SU-DHL-6 (cell line): Measurements from ENCODE around the gene TAPT1.

Experiments
- H2AFZ ChIP-seq: fragments of 200-600 bp; sonication (generic); 2 replicates; pipeline ENCODE4 v1.6.1; 2014; ENCODE audit warnings: low read depth, mild to moderate bottlenecking, moderate library complexity, mixed read lengths, antibody characterized with exemption, low read length; ENCODE audit not compliant: severe bottlenecking
- H3F3A ChIP-seq: fragments of 200-600 bp; shearing (Covaris generic); 2 replicates; pipeline ENCODE4 v1.6.0; 2016; ENCODE audit warnings: antibody characterized with exemption, mild to moderate bottlenecking; ENCODE audit not compliant: insufficient read depth
- H3K27ac ChIP-seq: fragments of 200-600 bp; sonication (generic); 2 replicates; pipeline ENCODE4 v1.5.1; 2016; ENCODE audit warnings: low read depth, mild to moderate bottlenecking, low read length, moderate library complexity, mixed read lengths
- H3K27me3 ChIP-seq: fragments of 200-600 bp; sonication (generic), shearing (Covaris generic); 2 replicates; pipeline ENCODE4 v1.6.0; 2014; ENCODE audit warnings: mild to moderate bottlenecking, low read length
- H3K36me3 ChIP-seq: fragments of 200-600 bp; sonication (generic); 2 replicates; pipeline ENCODE4 v1.6.1; 2014; ENCODE audit warnings: mild to moderate bottlenecking, low read length, mixed read lengths
- H3K4me2 ChIP-seq: fragments of 300-600, 200-600 bp; shearing (Covaris generic), sonication (generic); 2 replicates; pipeline ENCODE4 v1.6.0; 2014; ENCODE audit warnings: low read length, low read depth, mild to moderate bottlenecking; ENCODE audit not compliant: poor library complexity, severe bottlenecking
- H3K4me3 ChIP-seq: fragments of 200-600 bp; sonication (generic); 2 replicates; pipeline ENCODE4 v1.5.1; 2014; ENCODE audit warnings: antibody characterized with exemption, low read length, mild to moderate bottlenecking, mixed read lengths; ENCODE audit not compliant: insufficient read depth, poor library complexity, severe bottlenecking
- H3K79me2 ChIP-seq: fragments of 200-600 bp; sonication (generic); 2 replicates; pipeline ENCODE4 v1.6.1; 2014; ENCODE audit warnings: mild to moderate bottlenecking, low read length, moderate library complexity; ENCODE audit not compliant: insufficient read depth
- H3K9ac ChIP-seq: fragments of 200-600 bp; sonication (generic); 2 replicates; pipeline ENCODE4 v1.7.0; 2014; ENCODE audit warnings: mild to moderate bottlenecking, low read length
- H3K9me2 ChIP-seq: fragments of 200-600 bp; sonication (generic); replicated peaks from 2 replicates; pipeline ENCODE4 v1.6.1; 2014; ENCODE audit warnings: low read length; ENCODE audit not compliant: insufficient read depth
- H3K9me3 ChIP-seq: fragments of 200-600 bp; sonication (generic); 2 replicates; pipeline ENCODE4 v1.6.1; 2014; ENCODE audit warnings: low read length, mixed read lengths; ENCODE audit not compliant: insufficient read depth
- H4K20me1 ChIP-seq: fragments of 200-600 bp; sonication (generic); 2 replicates; pipeline ENCODE4 v1.6.1; 2014; ENCODE audit warnings: low read depth, mild to moderate bottlenecking, antibody characterized with exemption, low read length, moderate library complexity, mixed read lengths
- CTCF ChIP-seq: fragments of 200-600 bp; sonication (generic); IDR thresholded peaks from one replicate; pipeline ENCODE4 v1.5.1; 2017; ENCODE audit warnings: antibody characterized with exemption, mild to moderate bottlenecking, low read length, moderate library complexity; ENCODE audit not compliant: insufficient read depth, poor library complexity, severe bottlenecking
- EZH2phosphoT487 ChIP-seq: fragments of 200-600 bp; sonication (generic), shearing (Covaris generic); conservative IDR thresholded peaks from 2 replicates; pipeline ENCODE4 v1.6.1; 2018; ENCODE audit warnings: mild to moderate bottlenecking, antibody characterized with exemption, low read length, moderate library complexity, mixed read lengths

Gene TAPT1

GRCh38 chr4:16206848-16207247 lies 19.4 kb downstream of the TAPT1 start:
- Histone ChIP-seq H3K79me2 (no peaks in the 10 kb centered on the region), H3K27me3 (no peaks in the 10 kb centered on the region), H3K27ac (no peak overlapping the region), H2AFZ (no peak overlapping the region), H3K9me2 (no peaks in the 10 kb centered on the region), H3K4me3 (no peak overlapping the region), H3K9ac (no peak overlapping the region), H3K36me3 (0 out of 2 replicates have a peak, but pooled peaks cover 2% of the 10 kb centered on the region), H3K9me3 (no peaks in the 10 kb centered on the region), H3K4me2 (no peak overlapping the region), H4K20me1 (peaks cover 4% of the 10 kb centered on the region; the same call in 1 of the 2 replicates), H3F3A (no peaks in the 10 kb centered on the region)
- TF ChIP-seq EZH2phosphoT487: no peak
- no peak for TF ChIP-seq CTCF

- no peak for TF ChIP-seq CTCF
- no peak for TF ChIP-seq EZH2phosphoT487
- no peak overlapping the region for H2AFZ ChIP-seq
- no peak overlapping the region for H3K9ac ChIP-seq
- H3K27ac ChIP-seq: no peak overlapping the region
- no peak overlapping the region for H3K4me3 ChIP-seq
- H3K27me3 ChIP-seq: no peaks in the 10 kb centered on the region
- no peaks in the 10 kb centered on the region for H3K9me3 ChIP-seq
- no peaks in the 10 kb centered on the region for H3K9me2 ChIP-seq
- no peaks in the 10 kb centered on the region for H3F3A ChIP-seq
- H3K36me3 ChIP-seq: 0 out of 2 replicates have a peak, but pooled peaks cover 2% of the 10 kb centered on the region
- H3K79me2 ChIP-seq: no peaks in the 10 kb centered on the region
- H4K20me1 ChIP-seq: peaks cover 4% of the 10 kb centered on the region; the same call in 1 of the 2 replicates
- H3K4me2 ChIP-seq: no peak overlapping the region
Measured at GRCh38 chr4:16206301-16206700, 20.0 kb downstream of the TAPT1 start.

GRCh38 chr4:16205298-16206164 lies 20.7 kb downstream of the TAPT1 start:
- no peaks in the 10 kb centered on the region for H3K79me2 ChIP-seq
- H3K9me3 ChIP-seq: no peaks in the 10 kb centered on the region
- H3K4me3 ChIP-seq: no peak overlapping the region
- no peak overlapping the region for H3K9ac ChIP-seq
- peak overlapping the region; percentile 8 for H3K4me2 ChIP-seq
- H2AFZ ChIP-seq: no peak overlapping the region
- H3K36me3 ChIP-seq: peaks cover 3% of the 10 kb centered on the region; the same call in 1 of the 2 replicates
- H3K27me3 ChIP-seq: no peaks in the 10 kb centered on the region
- H3K9me2 ChIP-seq: no peaks in the 10 kb centered on the region
- H3F3A ChIP-seq: no peaks in the 10 kb centered on the region
- H3K27ac ChIP-seq: no peak overlapping the region
- no peak for TF ChIP-seq EZH2phosphoT487
- peak; percentile 53 for TF ChIP-seq CTCF
- H4K20me1 ChIP-seq: peaks cover 4% of the 10 kb centered on the region; the same call in 1 of the 2 replicates
